Measurements from ENCODE around the gene CPNE7.
"Not testable (repeated sequence)": the region's sequence is repeated elsewhere in the genome, so short reads cannot be mapped to it uniquely, and the experiment has no call there.

CPNE7 gene

GRCh38 chr16:89567656-89568594 is 7.6 kb upstream of the CPNE7 start:
- DNase-seq (ENCODE audit: low read depth), result no peak

- DNase-seq (ENCODE audit: low read depth), result no peak
Observed at GRCh38 chr16:89569506-89570341, 5.8 kb upstream of the CPNE7 start.

DNA sequence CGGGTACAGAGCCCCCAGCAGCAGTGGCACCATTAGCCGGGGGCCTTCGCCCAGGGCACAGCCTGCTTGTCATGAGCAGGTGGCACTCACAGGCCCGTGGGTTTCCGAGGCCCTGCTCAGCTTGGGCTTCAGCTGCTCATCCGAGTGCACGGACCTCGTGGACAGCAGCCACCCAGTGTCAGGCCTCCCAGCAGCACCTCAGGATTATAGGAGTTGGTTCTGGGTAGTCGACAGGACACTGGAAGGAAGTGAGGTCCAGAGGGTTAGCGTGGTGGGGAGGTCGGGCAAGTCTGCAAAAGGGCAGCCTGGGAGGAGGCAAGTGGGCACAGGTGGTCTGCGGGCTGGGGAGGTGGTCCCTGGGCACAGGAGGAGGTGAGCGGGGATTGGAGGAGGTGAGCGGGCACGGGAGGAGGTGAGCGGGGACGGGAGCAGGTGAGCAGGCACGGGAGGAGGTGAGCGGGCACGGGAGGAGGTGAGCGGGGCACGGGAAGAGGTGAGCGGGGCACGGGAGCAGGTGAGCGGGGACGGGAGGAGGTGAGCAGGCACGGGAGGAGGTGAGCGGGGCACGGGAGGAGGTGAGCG is 5.1 kb upstream of the CPNE7 start:
- DNase-seq (ENCODE audit: low read depth), result no peak

GRCh38 chr16:89570983-89571598 is 4.5 kb upstream of the CPNE7 start:
- DNase-seq (ENCODE audit: low read depth), result not testable (repeated sequence)

GRCh38 chr16:89571636-89572035 is 3.9 kb upstream of the CPNE7 start:
- DNase-seq (ENCODE audit: low read depth), result no peak

GRCh38 chr16:89572073-89572484 is 3.5 kb upstream of the CPNE7 start:
- no peak for DNase-seq (ENCODE audit: low read depth)

GRCh38 chr16:89572485-89573205 is 2.9 kb upstream of the CPNE7 start:
- DNase-seq (ENCODE audit: low read depth), result no peak

- no peak for DNase-seq (ENCODE audit: low read depth)
Observed at GRCh38 chr16:89573826-89574680, 1.5 kb upstream of the CPNE7 start.

DNA sequence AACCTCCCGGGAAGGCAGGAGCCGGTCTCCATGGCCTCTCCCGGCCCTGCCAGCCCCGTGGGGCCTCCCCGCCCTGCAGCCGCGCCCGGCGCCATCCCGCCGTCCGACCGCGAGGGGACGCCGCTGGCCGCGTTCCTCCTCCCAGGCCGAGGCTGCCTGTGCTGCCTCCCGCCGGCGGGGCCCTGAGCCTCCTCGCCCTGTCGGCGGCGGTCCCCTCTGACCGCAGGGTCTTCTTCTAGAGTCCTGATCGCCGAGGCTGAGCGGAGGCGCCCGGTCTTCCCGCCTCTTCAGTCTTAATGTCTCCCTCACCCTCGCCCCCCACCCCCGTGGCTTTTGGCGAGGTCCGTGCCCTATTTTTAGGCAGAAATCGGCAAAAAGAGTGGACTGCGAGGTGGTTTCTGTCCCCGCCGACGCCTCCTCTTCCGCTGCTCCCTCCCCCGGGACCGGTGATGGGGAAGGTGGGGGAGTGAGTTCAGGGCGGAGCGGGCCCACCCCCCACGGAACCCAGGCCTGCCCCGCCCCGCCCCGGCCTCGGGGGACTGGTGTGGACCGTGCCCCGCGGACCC is 794 bp upstream of the CPNE7 start:
- peak; percentile 44 for DNase-seq (ENCODE audit: low read depth)

- no peak for DNase-seq (ENCODE audit: low read depth)
Observed at GRCh38 chr16:89576153-89577054, 846 bp downstream of the CPNE7 start.

- DNase-seq (ENCODE audit: low read depth), result no peak
Observed at GRCh38 chr16:89577055-89577759, 1.6 kb downstream of the CPNE7 start.

DNA sequence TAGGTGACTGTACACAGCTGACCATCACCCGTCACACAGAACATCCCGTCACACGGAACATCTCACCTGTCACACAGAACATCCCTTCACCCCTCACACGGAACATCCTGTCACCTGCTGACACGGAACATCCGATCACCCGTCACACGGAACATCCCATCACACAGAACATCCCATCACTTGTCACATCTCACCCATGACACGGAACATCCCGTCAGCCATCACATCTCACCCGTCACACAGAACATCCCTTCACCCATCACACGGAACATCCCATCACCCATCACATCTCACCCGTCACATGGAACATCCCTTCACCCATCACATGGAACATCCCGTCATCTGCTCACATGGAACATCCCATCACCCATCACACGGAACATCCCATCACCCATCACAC is 3.8 kb downstream of the CPNE7 start:
- DNase-seq (ENCODE audit: low read depth), result no peak

DNA sequence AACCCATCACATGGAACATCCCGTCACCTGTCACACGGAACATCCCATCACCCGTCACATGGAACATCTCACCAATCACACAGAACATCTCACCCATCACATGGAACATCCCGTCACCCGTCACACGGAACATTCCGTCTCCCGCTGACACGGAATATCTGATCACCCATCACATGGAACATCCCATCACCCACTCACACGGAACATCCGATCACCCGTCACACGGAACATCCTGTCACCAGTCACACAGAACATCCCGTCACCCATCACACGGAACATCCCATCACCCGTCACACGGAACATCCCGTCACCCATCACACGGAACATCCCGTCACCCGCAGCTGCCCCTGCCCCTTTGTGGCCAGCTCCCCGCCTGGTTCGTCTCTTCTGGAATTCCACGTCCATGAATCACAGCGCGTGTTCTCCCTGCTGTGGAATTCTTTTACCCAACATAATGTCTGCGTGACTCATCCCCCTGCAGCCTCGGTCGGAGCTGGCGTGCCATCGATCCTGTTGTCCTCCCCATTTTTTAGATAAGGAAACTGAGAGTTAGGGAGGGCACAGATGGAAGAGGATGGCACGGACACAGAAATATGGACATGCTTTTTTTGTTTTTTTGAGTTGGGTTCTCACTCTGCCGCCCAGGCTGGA is 5.6 kb downstream of the CPNE7 start:
- DNase-seq (ENCODE audit: low read depth), result peak; percentile 80

GRCh38 chr16:89581861-89582563 is 6.5 kb downstream of the CPNE7 start:
- DNase-seq (ENCODE audit: low read depth), result peak; percentile 65

DNA sequence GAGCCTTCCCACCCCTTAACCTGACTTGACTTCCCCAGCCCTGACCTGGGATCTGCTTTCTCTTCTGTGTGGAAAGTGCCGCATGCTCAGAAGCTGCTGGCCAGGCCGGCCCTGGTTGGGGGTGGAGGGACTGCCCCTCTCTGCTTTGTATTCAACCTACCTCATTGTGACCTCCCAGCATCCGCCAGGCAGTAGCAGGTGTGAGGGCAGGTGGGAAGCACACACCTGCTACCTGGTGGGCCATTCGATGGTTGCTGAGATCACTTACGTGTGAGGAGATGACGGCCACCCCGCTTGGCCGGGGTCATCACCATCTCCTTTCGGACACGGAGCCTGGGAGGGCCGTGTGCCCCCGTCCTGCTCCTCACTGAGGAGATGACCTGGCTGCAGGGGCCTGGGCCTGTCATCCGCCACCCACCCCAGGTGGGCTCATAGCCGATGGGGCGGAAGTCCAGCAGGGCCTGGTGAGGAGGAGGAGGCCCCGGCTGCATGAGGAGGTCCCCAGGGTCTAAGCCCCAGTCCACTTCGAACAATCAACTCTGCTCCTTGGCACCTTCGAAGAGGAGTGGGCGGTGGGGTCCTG is 7.1 kb downstream of the CPNE7 start:
- DNase-seq (ENCODE audit: low read depth), result no peak

- DNase-seq (ENCODE audit: low read depth), result no peak
Observed at GRCh38 chr16:89583197-89583894, 7.8 kb downstream of the CPNE7 start.
